Left ventricle myocardium superior (tissue), 1 donor: Measurements from ENCODE around the gene FEZF1. TPM values are rescaled to one million over a fixed set of nuclear protein-coding genes. Genes with fewer than 3 reads are reported as not detected.
"Not testable (repeated sequence)": the region's sequence is repeated elsewhere in the genome, so short reads cannot be mapped to it uniquely, and the experiment has no call there.

Experiments used
- ATAC-seq: fragments of 200-7000 bp; cut with Tn5 transposase; one replicate; pipeline ENCODE4 v1.9.1; 2020; ENCODE audit warnings: mild to moderate bottlenecking, moderate library complexity
- DNase-seq: peaks from one replicate; pipeline ENCODE4 v3.0.0-alpha.2; 2020
- intact Hi-C: fragments of 100-400 bp; cut with micrococcal nuclease; formaldehyde crosslinking; loops from one replicate; pipeline ENCODE4 v1.11.0; 2022
- total RNA-seq: library from RNA; stranded (reverse); fragmentation: NEBNext Ultra II Directional; extraction: Animal tissue kit (Norgen Biotek cat#: 25700); gene quantifications from one replicate; pipeline ENCODE4 v1.2.1, GENCODE V29; 2021
- donor health status: DM: no; HTN: yes; CAD: no; lungs with severe emphysema.

Gene FEZF1
- total RNA-seq, 1 donor from 2014 or later: not detected

DNA sequence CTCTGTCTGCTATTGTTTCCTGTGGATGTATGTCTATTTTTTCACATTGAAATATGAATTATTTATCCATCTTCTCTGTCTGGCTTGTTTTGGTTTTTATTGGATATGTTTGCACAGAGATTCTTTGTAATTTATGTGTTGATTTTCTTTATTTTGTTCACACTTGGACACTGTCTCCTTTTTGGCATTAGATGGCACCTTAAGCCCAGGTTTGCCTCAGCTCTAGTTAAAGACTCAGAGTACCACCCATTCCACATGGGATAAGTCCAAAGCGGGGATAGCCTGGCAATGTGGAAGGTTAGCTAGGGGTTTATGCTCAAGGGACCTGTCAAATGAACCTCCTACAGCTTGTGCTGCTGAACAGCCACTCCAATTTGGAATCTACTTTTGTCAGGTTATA is 14.1 kb downstream of the FEZF1 start:
- DNase-seq (no peak), ATAC-seq (no peak)
- intact Hi-C loops: no loop called here

DNA sequence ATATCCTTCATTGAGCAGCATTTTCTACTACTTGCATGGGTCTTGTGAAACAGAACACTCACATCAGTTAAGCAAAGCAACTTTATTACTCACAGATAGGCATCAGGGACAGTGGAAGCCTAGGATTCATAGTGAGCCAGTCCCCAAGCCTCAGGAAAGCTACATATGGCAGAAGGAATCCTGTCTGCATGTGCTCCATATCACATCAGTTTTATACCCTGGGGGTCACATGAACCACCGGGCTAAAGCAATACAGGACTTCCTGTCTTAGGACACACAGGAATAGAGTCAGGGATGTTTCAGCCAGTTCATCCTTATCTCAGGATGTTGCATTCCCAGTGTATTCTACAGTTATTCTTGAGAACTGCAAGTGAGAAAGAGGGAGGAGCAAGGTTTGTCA is 15.1 kb downstream of the FEZF1 start:
- intact Hi-C loops: no loop called here
- DNase-seq (no peak), ATAC-seq (no peak)

DNA sequence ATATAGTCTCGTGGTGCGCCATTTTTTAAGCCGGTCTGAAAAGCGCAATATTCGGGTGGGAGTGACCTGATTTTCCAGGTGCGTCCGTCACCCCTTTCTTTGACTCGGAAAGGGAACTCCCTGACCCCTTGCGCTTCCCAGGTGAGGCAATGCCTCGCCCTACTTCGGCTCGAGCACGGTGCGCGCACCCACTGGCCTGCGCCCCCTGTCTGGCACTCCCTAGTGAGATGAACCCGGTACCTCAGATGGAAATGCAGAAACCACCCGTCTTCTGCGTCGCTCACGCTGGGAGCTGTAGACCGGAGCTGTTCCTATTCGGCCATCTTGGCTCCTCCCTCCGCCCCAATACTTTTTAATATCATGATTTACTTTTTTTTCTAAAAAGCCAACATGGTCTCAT is 19.9 kb downstream of the FEZF1 start:
- intact Hi-C loops, DNase-seq, ATAC-seq: not testable (repeated sequence)

DNA sequence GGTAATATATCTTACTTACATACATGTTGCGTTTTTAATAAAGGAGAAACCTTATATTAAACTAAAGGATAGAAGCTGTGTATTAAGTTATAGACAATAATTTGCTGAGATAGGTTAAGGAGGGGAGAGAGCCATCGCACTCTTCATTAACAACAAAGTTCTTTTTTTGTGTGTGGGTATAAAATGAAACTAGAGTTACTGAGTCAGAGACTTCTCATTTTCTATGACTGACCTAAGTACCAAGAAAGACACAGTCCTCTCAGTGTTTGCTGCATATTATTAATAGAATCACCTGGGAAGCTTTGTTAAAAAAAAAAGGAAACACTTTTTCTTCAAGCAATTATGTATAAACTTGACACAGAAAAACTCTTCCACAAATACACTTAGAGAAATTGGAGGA is 31.4 kb downstream of the FEZF1 start:
- no peak for ATAC-seq
- intact Hi-C loops: no loop called here
- DNase-seq: no peak

DNA sequence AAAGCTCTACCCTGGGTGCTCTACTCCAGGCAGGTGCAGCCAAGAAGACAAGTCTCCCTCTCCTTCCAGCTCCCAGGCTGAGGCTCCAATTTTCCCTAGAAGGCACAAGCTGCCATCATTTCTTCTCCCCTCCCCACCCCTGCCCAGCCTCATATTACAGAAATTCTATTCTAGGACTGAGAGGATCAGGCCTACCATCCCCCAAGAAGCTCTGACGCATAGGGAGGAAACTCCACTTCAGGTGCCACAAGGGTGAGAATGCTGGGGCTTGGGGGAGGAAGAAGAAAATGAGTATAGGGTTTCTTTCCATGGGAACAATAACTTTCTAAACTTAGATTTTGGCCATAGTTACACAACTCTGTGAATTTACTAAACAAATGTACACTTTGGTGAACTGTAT is 35.3 kb downstream of the FEZF1 start:
- ATAC-seq: no peak
- DNase-seq: no peak
- intact Hi-C loops: no loop called here

DNA sequence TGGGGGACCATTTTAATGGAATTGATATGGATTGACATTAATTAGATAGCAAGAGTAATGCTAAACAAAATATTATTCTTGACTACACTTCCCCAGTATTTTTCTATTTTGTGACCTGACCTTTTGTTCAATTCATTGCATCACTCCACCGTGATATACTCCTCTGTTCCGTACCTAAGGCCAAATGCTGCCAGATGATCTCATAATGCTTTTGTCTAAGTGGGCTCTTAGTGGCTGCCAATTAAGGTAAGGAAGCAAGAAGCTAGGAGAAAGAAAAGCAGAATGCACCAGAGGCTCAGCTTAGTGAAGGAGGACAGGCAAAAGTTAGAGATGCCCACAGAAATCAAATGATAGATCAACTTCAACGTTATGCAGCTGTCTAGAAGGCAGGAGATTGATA is 36.4 kb downstream of the FEZF1 start:
- DNase-seq (no peak), ATAC-seq (no peak)
- intact Hi-C loops: no loop called here

DNA sequence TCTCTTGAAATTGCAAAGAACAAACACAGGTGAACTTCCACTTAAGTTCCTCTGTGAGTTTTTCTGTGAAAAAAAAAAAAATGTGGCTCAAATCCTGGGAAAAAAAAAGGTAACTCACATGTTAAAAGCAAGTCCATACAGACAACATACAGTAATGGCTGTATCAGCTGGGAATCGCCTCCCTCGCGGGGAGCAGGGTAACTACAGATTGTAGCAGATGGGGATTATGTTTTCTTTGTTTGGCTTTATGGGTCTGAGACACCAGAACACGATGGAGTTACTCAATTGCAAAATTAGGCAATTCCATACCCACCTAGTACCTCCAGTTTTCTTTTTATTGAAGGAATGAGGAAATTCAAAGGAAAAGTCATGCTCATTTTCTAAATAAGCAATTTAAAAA is 42.3 kb downstream of the FEZF1 start:
- no peak for DNase-seq
- ATAC-seq: no peak
- intact Hi-C loops: no loop called here

DNA sequence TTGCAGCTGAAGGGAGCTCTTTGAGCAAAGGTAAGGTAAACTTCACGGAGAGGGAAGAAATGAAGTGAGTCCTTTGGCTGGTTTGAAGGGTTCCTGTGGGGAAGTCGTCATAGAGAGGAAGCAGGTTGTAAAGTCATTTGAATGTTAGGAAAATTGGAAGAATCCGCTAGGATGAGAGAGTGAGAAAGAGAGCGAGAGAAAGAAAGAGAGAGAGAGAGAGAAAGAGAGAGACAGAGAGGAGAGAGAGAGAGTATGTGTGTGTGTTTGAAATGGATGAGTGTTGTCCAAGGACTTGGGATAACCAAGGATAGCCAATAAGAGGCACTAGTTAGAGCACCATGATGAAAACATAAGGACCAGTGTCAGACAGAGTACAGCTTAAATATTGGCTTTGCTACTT is 43.1 kb downstream of the FEZF1 start:
- ATAC-seq (no peak), DNase-seq (no peak)
- intact Hi-C loops: no loop called here

DNA sequence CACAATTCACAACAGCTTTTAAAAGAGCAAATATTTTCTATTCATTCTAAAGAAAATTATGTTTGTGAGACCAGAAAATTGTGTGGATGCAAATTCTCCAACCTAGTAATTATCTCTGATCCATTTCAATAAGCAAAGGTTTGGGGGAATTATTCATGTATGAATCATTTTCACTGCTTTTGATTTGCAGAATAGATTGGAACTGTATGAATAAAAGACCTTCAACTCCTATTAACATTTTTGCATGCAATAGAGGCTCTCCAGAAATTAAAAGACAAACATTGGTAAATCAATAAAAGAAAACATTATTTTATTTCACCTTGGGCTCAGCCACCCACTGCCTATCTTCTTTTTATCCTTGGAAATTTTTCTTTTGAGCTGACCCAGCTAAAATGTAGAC is 43.5 kb downstream of the FEZF1 start:
- intact Hi-C loops: no loop called here
- no peak for ATAC-seq
- no peak for DNase-seq

DNA sequence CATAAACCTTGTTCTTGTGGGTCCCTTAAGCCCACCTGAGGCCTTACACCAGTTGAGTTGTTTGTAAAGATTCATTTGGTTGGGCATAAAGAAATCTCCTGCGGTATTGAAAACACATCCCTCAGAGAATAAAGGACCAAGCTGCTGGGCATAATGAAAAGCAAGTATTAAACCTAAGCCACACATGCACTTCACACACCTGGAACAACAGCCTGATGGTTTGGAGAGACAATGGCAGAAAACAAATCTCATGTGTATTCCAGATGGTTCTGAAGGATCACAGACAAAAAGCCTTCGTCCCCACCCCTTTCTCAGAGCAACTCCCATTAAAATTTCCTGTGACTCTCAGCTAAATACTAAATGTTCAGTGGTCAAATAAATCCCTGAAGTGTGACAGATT is 44.2 kb downstream of the FEZF1 start:
- intact Hi-C loops: no loop called here
- ATAC-seq (no peak), DNase-seq (no peak)

DNA sequence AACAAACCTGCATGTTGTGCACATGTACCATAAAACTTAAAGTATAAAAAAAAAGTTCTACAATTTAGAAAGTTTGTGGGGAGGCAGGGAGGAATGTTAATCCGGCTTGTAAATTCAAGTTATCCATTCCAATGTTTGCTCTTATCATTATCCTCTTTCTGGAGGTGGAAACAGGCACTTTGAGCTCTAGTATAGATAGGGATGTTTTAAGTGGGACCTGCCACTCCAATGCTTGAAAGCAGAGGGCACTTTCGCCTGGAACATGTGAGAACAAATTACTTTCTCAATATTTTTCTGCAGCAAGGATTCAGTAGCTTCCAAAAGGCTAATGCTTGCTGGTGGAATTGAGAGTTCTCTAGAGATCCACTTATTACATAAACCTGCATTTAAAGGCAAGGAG is 45.6 kb downstream of the FEZF1 start:
- intact Hi-C loops: no loop called here
- DNase-seq (no peak), ATAC-seq (no peak)

DNA sequence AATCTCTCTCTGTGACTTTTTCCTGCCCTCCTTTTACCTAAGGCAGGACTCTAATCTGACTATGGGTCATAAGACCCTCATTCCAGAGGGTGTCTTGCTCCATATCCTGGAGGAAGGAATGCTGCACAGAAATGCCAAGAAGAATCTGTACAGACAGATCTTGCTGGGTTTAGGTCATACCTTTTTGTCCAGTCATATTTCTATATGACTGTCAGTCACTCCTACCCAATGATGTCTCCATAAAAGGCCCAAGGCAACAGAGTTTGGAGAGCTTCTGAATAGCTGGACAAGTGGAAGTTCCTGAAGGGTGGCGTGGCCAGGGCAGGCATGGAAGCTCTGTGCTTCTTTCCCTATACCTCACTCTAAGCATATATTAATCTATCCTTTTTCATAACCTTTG is 47.5 kb downstream of the FEZF1 start:
- intact Hi-C loops: no loop called here
- ATAC-seq (no peak), DNase-seq (no peak)

DNA sequence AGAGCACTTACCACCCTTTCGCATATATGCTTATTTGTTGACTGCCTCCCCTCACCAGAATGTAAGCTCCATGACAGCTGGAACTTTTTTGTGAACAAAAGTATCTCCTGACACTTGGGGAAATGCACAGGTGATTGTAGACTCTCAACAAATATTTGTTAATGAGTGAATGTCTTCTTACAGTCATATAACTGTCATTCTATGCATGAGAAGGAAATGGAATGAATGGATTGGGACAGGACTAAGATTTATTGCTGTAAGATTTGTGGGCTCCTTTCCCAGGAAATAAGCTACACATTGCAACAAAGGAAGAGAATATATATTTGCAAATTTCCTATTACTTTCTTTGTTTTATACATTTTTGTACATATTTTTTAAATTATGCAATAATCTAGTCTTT is 48.5 kb downstream of the FEZF1 start:
- ATAC-seq (no peak), DNase-seq (no peak)
- intact Hi-C loops: no loop called here

DNA sequence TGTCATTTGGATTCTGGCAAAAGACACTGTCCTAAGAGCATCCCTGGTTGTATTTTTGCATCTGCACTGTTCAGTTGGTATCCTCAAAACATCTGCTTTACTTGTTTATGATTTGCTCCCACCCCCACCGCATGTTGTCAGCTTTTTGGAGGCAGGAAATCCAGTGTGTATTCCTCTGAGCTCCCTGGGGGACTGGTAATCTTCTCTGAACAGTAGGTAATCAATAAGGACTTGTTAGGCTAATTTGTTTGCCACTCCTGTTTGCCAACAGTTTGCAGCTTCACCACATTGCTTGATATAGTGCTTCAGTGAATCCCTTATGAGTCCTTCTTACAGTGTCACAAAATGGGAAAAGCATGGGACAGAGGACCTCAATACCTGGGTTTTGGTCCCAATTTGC is 49.1 kb downstream of the FEZF1 start:
- ATAC-seq: no peak
- no peak for DNase-seq
- intact Hi-C loops: no loop called here

Other genes starting within 250 kb of the FEZF1 start
- 24.1 TPM for gene AASS, start 160.5 kb downstream of the FEZF1 start, total RNA-seq